Gastrocnemius medialis (tissue), 4 donors: ENCODE results near the gene BBS10. TPM values are rescaled to one million over a fixed set of nuclear protein-coding genes. Genes with fewer than 3 reads are reported as not detected.

Experiments used
- ATAC-seq, 2 donors: fragments of 150-250 bp; one replicate each; pipeline ENCODE4 v1.9.1; 2016
- DNase-seq, 2 donors: peaks; one replicate each; pipeline ENCODE4 v3.0.0-alpha.2; 2019
- H3K27ac ChIP-seq, 4 donors: fragments of 200-600 bp; sonication (generic); 1 replicate in 1 of 4; 2 replicates in 3 of 4; pipeline ENCODE4 v1.5.1; 2016 to 2018; ENCODE audit warnings: mild to moderate bottlenecking in 2 of 4, moderate library complexity in 1 of 4
- H3K27me3 ChIP-seq, 3 donors: fragments of 200-600 bp; sonication (generic) in 2 of 3; 1 replicate in 1 of 3; 2 replicates in 2 of 3; pipeline versions ENCODE4 v1.5.1 to v1.6.0; 2016 to 2019; ENCODE audit warnings: mild to moderate bottlenecking in 1 of 3, moderate library complexity in 1 of 3
- H3K36me3 ChIP-seq, 2 donors: fragments of 200-600 bp; sonication (generic) in 1 of 2; one replicate each; pipeline ENCODE4 v1.5.1; 2017 to 2018
- H3K4me1 ChIP-seq, 2 donors: fragments of 200-600 bp; sonication (generic) in 1 of 2; one replicate each; pipeline ENCODE4 v1.5.1; 2016 to 2017; ENCODE audit warnings: mild to moderate bottlenecking in 2 of 2
- H3K4me3 ChIP-seq, 4 donors: fragments of 200-600 bp; sonication (generic) in 3 of 4; 1 replicate in 1 of 4; 2 replicates in 3 of 4; pipeline ENCODE4 v1.5.1; 2016 to 2019; ENCODE audit warnings: mild to moderate bottlenecking in 2 of 4
- H3K9me3 ChIP-seq, 3 donors: fragments of 200-600 bp; sonication (generic) in 2 of 3; 1 replicate in 1 of 3; 2 replicates in 2 of 3; pipeline ENCODE4 v1.5.1; 2016 to 2019
- CTCF ChIP-seq, 5 experiments: fragments of 450-650 bp in 3 of 5; fragments of 200-600 bp in 2 of 5; sonication (generic) in 2 of 5; IDR thresholded peaks in 4 of 5; conservative IDR thresholded peaks in 1 of 5; 1 replicate in 4 of 5; 2 replicates in 1 of 5; pipeline ENCODE4 v1.5.1; 2016 to 2019; ENCODE audit warnings: antibody characterized with exemption in 5 of 5, mild to moderate bottlenecking in 3 of 5, moderate library complexity in 3 of 5
- POLR2A ChIP-seq, 2 donors: fragments of 450-650 bp; IDR thresholded peaks; one replicate each; pipeline ENCODE4 v1.6.1; 2017; ENCODE audit warnings: antibody characterized with exemption in 2 of 2, mild to moderate bottlenecking in 2 of 2, moderate library complexity in 2 of 2
- in situ Hi-C, 4 donors: fragments of 200-750 bp; cut with MboI; loops; one replicate each; pipeline versions ENCODE4 v1.15.0 to v1.8.0; 2017; ENCODE audit warnings: low sequenced_read_pairs in 4 of 4
- intact Hi-C: fragments of 100-400 bp; cut with DNase I; formaldehyde crosslinking; loops from one replicate; pipeline ENCODE4 v1.15.1; 2023; ENCODE audit warnings: low total_unique reads
- total RNA-seq, 4 donors: library from RNA; depleted of rRNA; stranded (reverse); fragments of >200 nt; gene quantifications; one replicate each; pipeline versions ENCODE4 v1.1.0 to v1.2.3, GENCODE V29; 2016

Gene BBS10
- total RNA-seq, 4 donors from 2014 or later, result 9.0 to 17.5 (median 11.5) TPM

GRCh38 chr12:76316468-76316867 is 31.7 kb downstream of the BBS10 start:
- no peak for ATAC-seq
- Histone ChIP-seq H3K27me3 (no peaks in the 10 kb centered on the region), H3K36me3 (no peaks in the 10 kb centered on the region), H3K27ac (no peak overlapping the region), H3K4me1 (no peaks in the 10 kb centered on the region), H3K9me3 (no peaks in the 10 kb centered on the region), H3K4me3 (no peak overlapping the region)
- no peak for DNase-seq
- in situ Hi-C loops, result no loop called here
- TF ChIP-seq CTCF (IDR thresholded peaks at IDR 0.05 in 4 of 5, conservative IDR thresholded peaks at IDR 0.05 in 1 of 5), result no peak
- TF ChIP-seq POLR2A (IDR thresholded peaks at IDR 0.05), result no peak
- intact Hi-C loops, result no loop called here

GRCh38 chr12:76313299-76313698 is 34.9 kb downstream of the BBS10 start:
- no peak overlapping the region for H3K4me3 ChIP-seq
- TF ChIP-seq POLR2A (IDR thresholded peaks at IDR 0.05) (no peak), CTCF (IDR thresholded peaks at IDR 0.05 in 4 of 5, conservative IDR thresholded peaks at IDR 0.05 in 1 of 5) (no peak)
- H3K9me3 ChIP-seq, result no peaks in the 10 kb centered on the region
- no peaks in the 10 kb centered on the region for H3K27me3 ChIP-seq
- no peaks in the 10 kb centered on the region for H3K4me1 ChIP-seq
- no peak overlapping the region for H3K27ac ChIP-seq
- intact Hi-C loops, result no loop called here
- in situ Hi-C loops, result no loop called here
- DNase-seq (no peak), ATAC-seq (no peak)
- no peaks in the 10 kb centered on the region for H3K36me3 ChIP-seq

- Histone ChIP-seq H3K27ac (no peak overlapping the region), H3K9me3 (no peaks in the 10 kb centered on the region), H3K27me3 (no peaks in the 10 kb centered on the region), H3K36me3 (no peaks in the 10 kb centered on the region), H3K4me1 (no peaks in the 10 kb centered on the region), H3K4me3 (no peak overlapping the region)
- DNase-seq (no peak), ATAC-seq (no peak)
- intact Hi-C loops (no loop called here), in situ Hi-C loops (no loop called here)
- TF ChIP-seq POLR2A (IDR thresholded peaks at IDR 0.05) (no peak), CTCF (IDR thresholded peaks at IDR 0.05 in 4 of 5, conservative IDR thresholded peaks at IDR 0.05 in 1 of 5) (no peak)
Measured at GRCh38 chr12:76312315-76312714, 35.9 kb downstream of the BBS10 start.

DNA sequence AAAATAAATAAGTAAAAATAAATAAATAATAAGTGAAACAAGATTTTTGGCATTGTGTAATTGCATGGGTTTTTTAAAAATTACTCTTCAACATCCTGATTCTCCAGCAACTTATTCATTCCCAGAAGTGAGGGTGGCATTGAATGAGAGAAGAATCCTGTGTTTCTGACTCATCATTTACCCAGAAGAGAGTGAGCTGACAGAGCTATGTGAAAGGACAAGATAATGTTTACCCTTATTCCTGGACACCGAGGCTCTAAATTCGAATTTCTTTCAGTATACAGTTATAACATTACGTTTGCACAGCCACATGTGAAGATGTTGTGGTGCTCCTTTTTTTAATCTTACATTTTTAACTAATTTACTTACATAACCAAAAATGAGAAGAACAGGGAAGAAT is 36.4 kb downstream of the BBS10 start:
- no peak for TF ChIP-seq CTCF (IDR thresholded peaks at IDR 0.05 in 4 of 5, conservative IDR thresholded peaks at IDR 0.05 in 1 of 5)
- no peak for TF ChIP-seq POLR2A (IDR thresholded peaks at IDR 0.05)
- Histone ChIP-seq H3K27me3 (no peaks in the 10 kb centered on the region), H3K4me1 (no peaks in the 10 kb centered on the region), H3K9me3 (no peaks in the 10 kb centered on the region), H3K27ac (no peak overlapping the region), H3K36me3 (no peaks in the 10 kb centered on the region), H3K4me3 (no peak overlapping the region)
- intact Hi-C loops, result no loop called here
- in situ Hi-C loops, result no loop called here
- ATAC-seq (no peak), DNase-seq (no peak)

GRCh38 chr12:76310110-76310509 is 38.1 kb downstream of the BBS10 start:
- intact Hi-C loops, result no loop called here
- Histone ChIP-seq H3K36me3 (no peaks in the 10 kb centered on the region), H3K9me3 (no peaks in the 10 kb centered on the region), H3K4me3 (no peak overlapping the region), H3K27me3 (no peaks in the 10 kb centered on the region), H3K27ac (no peak overlapping the region), H3K4me1 (no peaks in the 10 kb centered on the region)
- no peak for TF ChIP-seq CTCF (IDR thresholded peaks at IDR 0.05 in 4 of 5, conservative IDR thresholded peaks at IDR 0.05 in 1 of 5)
- no peak for TF ChIP-seq POLR2A (IDR thresholded peaks at IDR 0.05)
- in situ Hi-C loops, result no loop called here
- ATAC-seq (no peak), DNase-seq (no peak)
